SK-N-SH treated with all-trans-retinoic acid at 6 μM for 48 hours (cell line): ENCODE results near the gene TPM1.
"Not testable (repeated sequence)": the region's sequence is repeated elsewhere in the genome, so short reads cannot be mapped to it uniquely, and the experiment has no call there.

ENCODE experiments used
- CSDC2 ChIP-seq: fragments of 250-450 bp; sonication (Bioruptor Pico); IDR thresholded peaks from 2 replicates; pipeline ENCODE4 v1.5.0; 2020; ENCODE audit warnings: mild to moderate bottlenecking, moderate library complexity
- SNAI2 ChIP-seq: fragments of 250-450 bp; sonication (Bioruptor Pico); IDR thresholded peaks from 2 replicates; pipeline ENCODE4 v1.5.0; 2020; ENCODE audit warnings: mild to moderate bottlenecking, moderate library complexity
- ZFP3 ChIP-seq: fragments of 250-450 bp; sonication (Bioruptor Pico); IDR thresholded peaks from 2 replicates; pipeline ENCODE4 v1.5.0; 2020; ENCODE audit warnings: mild to moderate bottlenecking, moderate library complexity
- TF ChIP-seq, protein P1 (sequence below): fragments of 250-450 bp; sonication (Bioruptor Pico); IDR thresholded peaks from 2 replicates; pipeline ENCODE4 v1.5.1; 2021; ENCODE audit warnings: mild to moderate bottlenecking, moderate library complexity

GRCh38 chr15:62993632-62994031 is 48.9 kb upstream of the TPM1 start:
- TF ChIP-seq SNAI2, CSDC2, ZFP3 (CRISPR knock-in tag): not testable (repeated sequence)
- TF ChIP-seq, protein P1, sequence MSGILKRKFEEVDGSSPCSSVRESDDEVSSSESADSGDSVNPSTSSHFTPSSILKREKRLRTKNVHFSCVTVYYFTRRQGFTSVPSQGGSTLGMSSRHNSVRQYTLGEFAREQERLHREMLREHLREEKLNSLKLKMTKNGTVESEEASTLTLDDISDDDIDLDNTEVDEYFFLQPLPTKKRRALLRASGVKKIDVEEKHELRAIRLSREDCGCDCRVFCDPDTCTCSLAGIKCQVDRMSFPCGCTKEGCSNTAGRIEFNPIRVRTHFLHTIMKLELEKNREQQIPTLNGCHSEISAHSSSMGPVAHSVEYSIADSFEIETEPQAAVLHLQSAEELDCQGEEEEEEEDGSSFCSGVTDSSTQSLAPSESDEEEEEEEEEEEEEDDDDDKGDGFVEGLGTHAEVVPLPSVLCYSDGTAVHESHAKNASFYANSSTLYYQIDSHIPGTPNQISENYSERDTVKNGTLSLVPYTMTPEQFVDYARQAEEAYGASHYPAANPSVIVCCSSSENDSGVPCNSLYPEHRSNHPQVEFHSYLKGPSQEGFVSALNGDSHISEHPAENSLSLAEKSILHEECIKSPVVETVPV (CRISPR knock-in tag) = not testable (repeated sequence)
